Osteoblast (primary cell): Measurements from ENCODE around the gene TMEM252. TPM values are rescaled to one million over a fixed set of nuclear protein-coding genes. Genes with fewer than 3 reads are reported as not detected.

ENCODE experiments used
- DNase-seq: peaks from one replicate; pipeline ENCODE4 v3.0.0; 2011; ENCODE audit warnings: low spot score, mixed read lengths; ENCODE audit not compliant: insufficient read length; ENCODE audit errors: missing footprints
- H2AFZ ChIP-seq: 2 replicates; pipeline ENCODE4 v1.6.0; 2011; ENCODE audit warnings: mild to moderate bottlenecking, low read length
- H3K27ac ChIP-seq: 2 replicates; pipeline ENCODE4 v1.5.1; 2011; ENCODE audit warnings: mild to moderate bottlenecking, low read depth, low read length, moderate library complexity
- H3K27me3 ChIP-seq: 2 replicates; pipeline ENCODE4 v1.6.0; 2012; ENCODE audit warnings: mild to moderate bottlenecking, control low read depth, inconsistent platforms, low read length, moderate library complexity; ENCODE audit not compliant: insufficient read depth
- H3K36me3 ChIP-seq: 2 replicates; pipeline ENCODE4 v1.5.1; 2011; ENCODE audit warnings: mild to moderate bottlenecking, low read length, control low read depth, moderate library complexity; ENCODE audit not compliant: insufficient read depth
- H3K4me1 ChIP-seq: 2 replicates; pipeline ENCODE4 v1.5.1; 2011; ENCODE audit warnings: mild to moderate bottlenecking, low read length, control low read depth, moderate library complexity; ENCODE audit not compliant: insufficient read depth
- H3K4me2 ChIP-seq: 2 replicates; pipeline ENCODE4 v1.6.0; 2011; ENCODE audit warnings: mild to moderate bottlenecking, low read length; ENCODE audit not compliant: insufficient read depth
- H3K4me3 ChIP-seq: fragments of 200-600 bp; sonication (generic); 3 replicates; pipeline ENCODE4 v1.5.1; 2012; ENCODE audit warnings: mild to moderate bottlenecking, low read length, inconsistent platforms; ENCODE audit not compliant: insufficient read depth
- H3K79me2 ChIP-seq: 2 replicates; pipeline ENCODE4 v1.6.0; 2012; ENCODE audit warnings: mild to moderate bottlenecking, low read length, control low read depth, inconsistent platforms; ENCODE audit not compliant: insufficient read depth
- H3K9me3 ChIP-seq: 2 replicates; pipeline ENCODE4 v1.5.1; 2011; ENCODE audit warnings: low read depth, low read length, control low read depth
- H4K20me1 ChIP-seq: 2 replicates; pipeline ENCODE4 v1.6.0; 2012; ENCODE audit warnings: mild to moderate bottlenecking, low read length, control low read depth; ENCODE audit not compliant: insufficient read depth
- total RNA-seq: library from RNA; depleted of rRNA; stranded (reverse); fragments of >200 nt; gene quantifications from 2 replicates; pipeline ENCODE4 v1.2.3, GENCODE V29; 2012
- TF ChIP-seq, protein P1 (sequence below): IDR thresholded peaks from 2 replicates; pipeline ENCODE4 v1.5.1; 2011; ENCODE audit warnings: mild to moderate bottlenecking, low read depth, low read length, moderate library complexity; ENCODE audit errors: extremely low read depth

Gene TMEM252
- total RNA-seq, 1 donor = not detected

DNA sequence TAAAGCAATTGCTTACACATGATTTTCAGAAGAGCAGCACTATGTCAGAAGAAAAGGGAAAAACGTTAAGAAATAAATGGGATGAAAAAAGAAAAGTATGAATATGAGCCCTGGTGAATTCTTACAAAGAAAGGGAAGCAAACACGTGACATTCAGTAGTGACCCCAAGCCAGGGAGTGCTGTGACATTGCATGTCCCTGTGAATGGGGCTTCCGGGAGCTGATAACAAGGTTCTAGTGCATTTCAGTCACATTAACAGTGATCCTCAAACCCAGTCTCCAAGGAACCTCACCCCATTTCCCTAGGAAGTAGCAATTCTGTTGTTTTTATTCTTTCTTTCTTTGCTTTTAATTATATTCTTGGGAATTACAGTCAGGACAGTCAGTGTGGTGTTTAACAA, 27.3 kb downstream of the TMEM252 start:
- TF ChIP-seq, protein P1, sequence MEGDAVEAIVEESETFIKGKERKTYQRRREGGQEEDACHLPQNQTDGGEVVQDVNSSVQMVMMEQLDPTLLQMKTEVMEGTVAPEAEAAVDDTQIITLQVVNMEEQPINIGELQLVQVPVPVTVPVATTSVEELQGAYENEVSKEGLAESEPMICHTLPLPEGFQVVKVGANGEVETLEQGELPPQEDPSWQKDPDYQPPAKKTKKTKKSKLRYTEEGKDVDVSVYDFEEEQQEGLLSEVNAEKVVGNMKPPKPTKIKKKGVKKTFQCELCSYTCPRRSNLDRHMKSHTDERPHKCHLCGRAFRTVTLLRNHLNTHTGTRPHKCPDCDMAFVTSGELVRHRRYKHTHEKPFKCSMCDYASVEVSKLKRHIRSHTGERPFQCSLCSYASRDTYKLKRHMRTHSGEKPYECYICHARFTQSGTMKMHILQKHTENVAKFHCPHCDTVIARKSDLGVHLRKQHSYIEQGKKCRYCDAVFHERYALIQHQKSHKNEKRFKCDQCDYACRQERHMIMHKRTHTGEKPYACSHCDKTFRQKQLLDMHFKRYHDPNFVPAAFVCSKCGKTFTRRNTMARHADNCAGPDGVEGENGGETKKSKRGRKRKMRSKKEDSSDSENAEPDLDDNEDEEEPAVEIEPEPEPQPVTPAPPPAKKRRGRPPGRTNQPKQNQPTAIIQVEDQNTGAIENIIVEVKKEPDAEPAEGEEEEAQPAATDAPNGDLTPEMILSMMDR = no peak
- no peak overlapping the region for H3K4me3 ChIP-seq
- H3K79me2 ChIP-seq = no peaks in the 10 kb centered on the region
- no peaks in the 10 kb centered on the region for H3K4me1 ChIP-seq
- H3K27me3 ChIP-seq = no peaks in the 10 kb centered on the region
- no peak overlapping the region for H3K4me2 ChIP-seq
- no peaks in the 10 kb centered on the region for H4K20me1 ChIP-seq
- no peak overlapping the region for H2AFZ ChIP-seq
- no peak for DNase-seq
- H3K9me3 ChIP-seq = no peaks in the 10 kb centered on the region
- no peaks in the 10 kb centered on the region for H3K36me3 ChIP-seq
- H3K27ac ChIP-seq = no peak overlapping the region

DNA sequence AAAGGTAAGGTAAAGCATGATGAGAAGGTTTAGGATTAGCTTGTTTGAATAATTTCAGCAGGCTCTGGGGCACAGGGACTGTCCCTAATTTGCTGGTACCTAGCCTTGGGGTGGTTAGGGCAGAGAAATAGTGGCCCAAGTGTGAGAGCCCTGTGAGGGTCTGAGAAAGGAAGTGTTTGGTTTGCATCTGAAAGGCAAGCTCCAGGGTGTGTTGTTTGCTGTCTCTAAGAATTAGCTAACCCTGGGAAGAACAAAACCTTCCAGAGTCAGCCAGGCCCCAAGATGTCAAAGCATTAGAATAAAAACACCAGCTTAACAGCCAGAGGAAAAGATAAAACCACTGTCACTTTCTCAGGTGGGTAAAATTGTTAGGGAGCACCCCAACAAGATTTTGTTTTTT, 31.0 kb downstream of the TMEM252 start:
- TF ChIP-seq, protein P1 = no peak
- H2AFZ ChIP-seq = no peak overlapping the region
- DNase-seq = no peak
- no peak overlapping the region for H3K27ac ChIP-seq
- H3K27me3 ChIP-seq = no peaks in the 10 kb centered on the region
- H3K4me3 ChIP-seq = no peak overlapping the region
- no peaks in the 10 kb centered on the region for H4K20me1 ChIP-seq
- H3K9me3 ChIP-seq = no peaks in the 10 kb centered on the region
- no peaks in the 10 kb centered on the region for H3K36me3 ChIP-seq
- no peaks in the 10 kb centered on the region for H3K79me2 ChIP-seq
- no peak overlapping the region for H3K4me2 ChIP-seq
- H3K4me1 ChIP-seq = no peaks in the 10 kb centered on the region

GRCh38 chr9:68508547-68508946, 32.1 kb downstream of the TMEM252 start:
- Histone ChIP-seq H3K4me3 (no peak overlapping the region), H3K27me3 (no peaks in the 10 kb centered on the region), H3K4me1 (no peaks in the 10 kb centered on the region), H3K9me3 (no peaks in the 10 kb centered on the region), H3K36me3 (no peaks in the 10 kb centered on the region), H4K20me1 (no peaks in the 10 kb centered on the region), H3K27ac (no peak overlapping the region), H2AFZ (no peak overlapping the region), H3K4me2 (no peak overlapping the region), H3K79me2 (no peaks in the 10 kb centered on the region)
- DNase-seq = no peak
- TF ChIP-seq, protein P1 = no peak

GRCh38 chr9:68507806-68508145, 32.9 kb downstream of the TMEM252 start:
- Histone ChIP-seq H3K4me2 (no peak overlapping the region), H3K4me1 (no peaks in the 10 kb centered on the region), H3K27ac (no peak overlapping the region), H3K36me3 (no peaks in the 10 kb centered on the region), H3K9me3 (no peaks in the 10 kb centered on the region), H3K27me3 (no peaks in the 10 kb centered on the region), H3K4me3 (no peak overlapping the region), H2AFZ (no peak overlapping the region), H4K20me1 (no peaks in the 10 kb centered on the region), H3K79me2 (no peaks in the 10 kb centered on the region)
- TF ChIP-seq, protein P1 = no peak
- DNase-seq = no peak
